HCT116 (cell line): ENCODE measurements around the gene SLC7A8.

ENCODE experiments used
- ATF3 ChIP-seq: IDR thresholded peaks from 2 replicates; pipeline ENCODE4 v1.6.1; 2012
- CTCF ChIP-seq, 3 experiments: fragments of 200-600 bp in 1 of 3; sonication (generic) in 1 of 3; IDR thresholded peaks in 2 of 3; conservative IDR thresholded peaks in 1 of 3; 2 replicates each; pipeline ENCODE4 v1.5.1; 2012 to 2017; ENCODE audit warnings: low read depth in 2 of 3, low read length in 2 of 3, antibody characterized with exemption in 1 of 3, borderline replicate concordance in 1 of 3, control low read depth in 1 of 3, mild to moderate bottlenecking in 1 of 3, mixed read lengths in 1 of 3, mixed run types in 1 of 3, moderate library complexity in 1 of 3; ENCODE audit not compliant: insufficient read depth in 1 of 3
- EZH2phosphoT487 ChIP-seq: fragments of 200-600 bp; IDR thresholded peaks from 2 replicates; pipeline ENCODE4 v1.6.1; 2018; ENCODE audit warnings: antibody characterized with exemption, borderline replicate concordance
- JUND ChIP-seq: IDR thresholded peaks from 2 replicates; pipeline ENCODE4 v1.6.1; 2012
- TF ChIP-seq, protein P1 (sequence below): IDR thresholded peaks from 2 replicates; pipeline ENCODE4 v1.6.1; 2012

DNA sequence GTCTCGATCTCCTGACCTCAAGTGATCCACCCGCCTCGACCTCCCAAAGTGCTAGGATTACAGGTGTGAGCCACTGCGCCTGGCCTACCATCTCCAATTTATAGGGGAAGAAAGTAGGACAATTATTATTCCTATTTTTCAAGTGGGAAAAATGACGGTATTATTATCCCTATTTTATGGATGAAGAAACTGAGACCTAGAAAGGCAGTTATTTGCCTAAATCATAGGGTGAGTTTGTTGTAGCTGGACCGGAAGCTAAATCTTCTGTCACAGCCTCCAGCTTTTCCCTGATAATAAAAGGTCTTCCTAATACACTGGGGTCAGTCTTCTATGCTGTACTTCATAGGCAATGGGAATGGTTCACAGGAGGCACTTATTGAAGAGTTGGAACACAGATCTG is 13.8 kb downstream of the SLC7A8 start:
- no peak for TF ChIP-seq CTCF (IDR thresholded peaks at IDR 0.05 in 2 of 3, conservative IDR thresholded peaks at IDR 0.05 in 1 of 3; ENCODE audit: borderline replicate concordance in 1 of 3, insufficient read depth in 1 of 3, low read depth in 2 of 3, low read length in 2 of 3)
- TF ChIP-seq EZH2phosphoT487 = no peak
- no peak for TF ChIP-seq JUND
- TF ChIP-seq ATF3 = no peak
- TF ChIP-seq, protein P1, sequence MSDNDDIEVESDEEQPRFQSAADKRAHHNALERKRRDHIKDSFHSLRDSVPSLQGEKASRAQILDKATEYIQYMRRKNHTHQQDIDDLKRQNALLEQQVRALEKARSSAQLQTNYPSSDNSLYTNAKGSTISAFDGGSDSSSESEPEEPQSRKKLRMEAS = no peak
